HG03066 (cell line): ENCODE measurements around the gene FAAP100.
A peak's percentile ranks its signal among the peaks of the same experiment; 100 is the strongest.
"Not testable (repeated sequence)": the region's sequence is repeated elsewhere in the genome, so short reads cannot be mapped to it uniquely, and the experiment has no call there.

ENCODE experiments used
- ATAC-seq: cut with Tn5 transposase; IDR thresholded peaks from one replicate; pipeline ENCODE4 v1.9.1; 2021; ENCODE audit warnings: low read depth; ENCODE audit not compliant: unreplicated experiment

FAAP100 gene, protein sequence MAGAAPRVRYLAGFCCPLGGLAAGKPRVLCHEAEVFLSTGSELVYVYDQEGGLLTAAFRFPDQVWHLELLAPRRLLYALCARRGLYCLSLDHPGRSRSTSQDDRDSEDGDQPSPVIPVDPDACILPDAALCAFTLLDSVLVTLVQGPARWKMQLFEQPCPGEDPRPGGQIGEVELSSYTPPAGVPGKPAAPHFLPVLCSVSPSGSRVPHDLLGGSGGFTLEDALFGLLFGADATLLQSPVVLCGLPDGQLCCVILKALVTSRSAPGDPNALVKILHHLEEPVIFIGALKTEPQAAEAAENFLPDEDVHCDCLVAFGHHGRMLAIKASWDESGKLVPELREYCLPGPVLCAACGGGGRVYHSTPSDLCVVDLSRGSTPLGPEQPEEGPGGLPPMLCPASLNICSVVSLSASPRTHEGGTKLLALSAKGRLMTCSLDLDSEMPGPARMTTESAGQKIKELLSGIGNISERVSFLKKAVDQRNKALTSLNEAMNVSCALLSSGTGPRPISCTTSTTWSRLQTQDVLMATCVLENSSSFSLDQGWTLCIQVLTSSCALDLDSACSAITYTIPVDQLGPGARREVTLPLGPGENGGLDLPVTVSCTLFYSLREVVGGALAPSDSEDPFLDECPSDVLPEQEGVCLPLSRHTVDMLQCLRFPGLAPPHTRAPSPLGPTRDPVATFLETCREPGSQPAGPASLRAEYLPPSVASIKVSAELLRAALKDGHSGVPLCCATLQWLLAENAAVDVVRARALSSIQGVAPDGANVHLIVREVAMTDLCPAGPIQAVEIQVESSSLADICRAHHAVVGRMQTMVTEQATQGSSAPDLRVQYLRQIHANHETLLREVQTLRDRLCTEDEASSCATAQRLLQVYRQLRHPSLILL

GRCh38 chr17:81552244-81553017 is at the start of gene FAAP100:
FAAP100 (minus strand) TSS chr17:81552353; CDS start chr17:81552330, 23 bp downstream.
- peak; percentile 40 for ATAC-seq

DNA sequence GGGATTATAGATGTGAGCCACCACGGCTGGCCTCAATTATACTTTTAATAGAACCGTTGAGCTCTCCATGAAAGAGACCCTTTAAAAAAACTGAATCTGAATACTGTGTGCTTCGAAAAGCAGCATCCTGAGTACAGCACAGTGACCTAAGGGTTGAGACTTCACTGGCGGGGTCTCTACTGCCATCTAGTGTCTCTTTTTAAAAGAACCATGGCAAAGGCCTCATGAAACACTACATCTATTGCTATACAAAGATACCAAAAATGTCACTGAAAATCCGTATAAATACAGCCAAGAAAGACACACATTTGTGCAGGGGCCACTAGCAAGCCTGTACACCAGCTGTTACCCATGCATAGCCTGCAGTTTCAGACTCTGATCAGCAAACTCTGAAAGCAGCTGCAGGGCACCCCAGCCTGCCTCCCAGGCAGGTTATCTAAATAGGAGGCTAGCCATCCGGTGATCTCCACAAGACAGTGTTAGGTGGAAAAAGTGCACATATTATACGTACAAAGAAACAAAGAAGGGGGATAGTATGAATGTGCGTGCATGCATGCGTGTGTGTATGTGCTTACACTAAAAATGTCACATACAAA is 49.5 kb upstream of the FAAP100 start:
- ATAC-seq: no peak

DNA sequence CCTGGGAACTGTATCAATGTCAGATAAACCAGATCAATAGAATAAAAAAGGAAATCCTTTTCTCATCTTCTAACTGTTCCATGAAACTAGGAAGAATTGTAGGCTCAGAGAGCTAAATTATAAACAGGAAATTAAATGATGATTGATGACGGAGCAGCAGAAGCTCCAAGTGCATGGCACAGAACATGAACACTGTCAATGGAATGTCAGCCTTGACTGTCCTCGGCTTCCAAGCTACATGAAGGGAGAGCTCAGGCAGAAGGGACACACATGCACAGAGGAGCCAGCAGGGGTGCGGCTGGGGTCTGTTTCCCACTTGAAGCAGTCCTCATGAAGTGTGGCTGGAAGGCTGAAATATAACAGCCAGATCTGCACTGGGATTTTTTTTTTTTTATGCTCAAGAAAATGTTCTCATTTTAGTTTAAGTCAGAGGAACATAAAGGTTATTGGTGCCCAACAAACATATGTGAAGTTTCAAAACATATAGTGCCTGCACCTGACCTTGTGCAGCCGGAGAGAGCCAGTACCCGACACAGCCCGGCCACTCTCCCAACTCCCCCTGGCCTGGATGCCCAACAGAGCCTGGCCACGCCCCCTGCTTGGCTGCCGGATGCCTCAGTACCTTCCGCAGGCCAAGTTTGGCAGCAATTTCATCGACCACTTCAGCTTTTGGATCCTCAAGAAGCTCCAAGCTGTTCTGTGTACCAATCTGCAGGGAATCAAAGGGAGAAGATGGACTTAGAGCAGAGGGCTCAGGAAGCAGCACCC is 47.8 kb upstream of the FAAP100 start:
- no peak for ATAC-seq

- no peak for ATAC-seq
Observed at GRCh38 chr17:81593105-81593871, 41.1 kb upstream of the FAAP100 start.

GRCh38 chr17:81591971-81592370 is 39.8 kb upstream of the FAAP100 start:
- ATAC-seq: no peak

- ATAC-seq: no peak
Observed at GRCh38 chr17:81590121-81590520, 38.0 kb upstream of the FAAP100 start.

- no peak for ATAC-seq
Observed at GRCh38 chr17:81589612-81590011, 37.5 kb upstream of the FAAP100 start.

DNA sequence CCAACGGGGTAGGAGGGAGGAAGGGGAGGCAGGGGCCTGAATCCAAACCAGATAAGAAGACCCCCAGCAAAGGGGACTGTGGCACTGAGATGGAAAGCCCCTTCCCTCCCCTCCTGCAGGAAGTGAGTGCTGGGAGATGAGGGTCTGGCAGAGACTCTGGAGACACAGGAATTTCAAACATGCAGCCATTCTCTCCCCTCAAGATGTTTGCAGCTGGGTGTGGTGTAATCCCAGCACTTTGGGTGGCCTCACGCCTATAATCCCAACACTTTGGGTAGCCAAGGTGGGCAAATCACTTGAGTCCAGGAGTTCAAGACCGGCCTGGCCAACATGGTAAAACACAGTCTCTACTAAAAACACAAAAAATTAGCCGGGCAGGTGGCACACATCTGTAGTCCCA is 33.9 kb upstream of the FAAP100 start:
- no peak for ATAC-seq

GRCh38 chr17:81584771-81585170 is 32.6 kb upstream of the FAAP100 start:
- ATAC-seq: not testable (repeated sequence)

GRCh38 chr17:81583589-81584342 is 31.6 kb upstream of the FAAP100 start:
- no peak for ATAC-seq

GRCh38 chr17:81582749-81583148 is 30.6 kb upstream of the FAAP100 start:
- no peak for ATAC-seq

- no peak for ATAC-seq
Observed at GRCh38 chr17:81582341-81582740, 30.2 kb upstream of the FAAP100 start.

DNA sequence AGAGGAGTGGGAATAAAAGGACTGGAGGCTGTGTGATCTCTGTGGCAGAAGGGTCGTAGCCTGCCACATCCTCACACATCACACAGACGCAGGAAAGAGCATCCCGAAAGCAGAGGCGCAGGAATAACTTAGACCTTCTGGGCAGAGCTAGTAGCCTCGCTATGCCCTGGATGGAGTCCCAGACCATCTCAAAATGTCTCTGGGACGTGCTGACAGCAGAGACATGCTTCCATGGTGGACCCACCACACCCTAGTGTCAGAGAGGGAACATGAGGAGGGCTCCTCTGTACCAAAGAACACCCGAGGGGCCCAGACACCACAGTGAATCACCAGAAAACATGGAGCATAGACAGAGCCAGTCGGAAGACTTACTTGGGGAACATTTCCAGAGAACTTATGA is 29.6 kb upstream of the FAAP100 start:
- no peak for ATAC-seq

- no peak for ATAC-seq
Observed at GRCh38 chr17:81580481-81580880, 28.3 kb upstream of the FAAP100 start.

DNA sequence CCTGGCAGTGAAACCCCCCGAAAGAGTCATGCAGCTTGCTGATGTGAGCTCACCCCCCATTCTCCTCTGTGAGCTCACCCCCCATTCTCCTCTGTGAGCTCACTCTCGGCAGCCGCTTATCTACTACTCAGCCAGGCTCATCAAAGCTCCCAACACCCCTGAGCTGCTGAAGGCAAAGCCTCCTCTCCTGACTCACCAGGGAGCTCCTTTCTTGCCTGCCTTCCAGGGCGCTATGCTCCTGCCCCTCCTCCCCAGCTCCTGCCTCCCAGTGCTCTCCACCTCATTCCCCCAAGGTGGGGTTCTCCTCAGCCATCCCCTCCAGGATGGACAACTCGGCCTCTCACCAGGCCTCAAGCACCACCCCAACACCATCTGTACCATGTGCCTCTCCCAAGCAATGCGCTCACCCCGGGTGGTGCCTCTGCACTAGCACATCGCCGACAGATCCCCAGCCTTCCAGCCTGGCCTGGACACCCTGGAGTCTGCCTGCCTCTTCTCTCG is 27.7 kb upstream of the FAAP100 start:
- no peak for ATAC-seq

- ATAC-seq: no peak
Observed at GRCh38 chr17:81579298-81579697, 27.1 kb upstream of the FAAP100 start.

GRCh38 chr17:81578561-81579225 is 26.5 kb upstream of the FAAP100 start:
- no peak for ATAC-seq

GRCh38 chr17:81578038-81578441 is 25.9 kb upstream of the FAAP100 start:
- ATAC-seq: no peak
